ENCODE measurements around the gene TNNT2. TPM values are rescaled to one million over a fixed set of nuclear protein-coding genes. Genes with fewer than 3 reads are reported as not detected.

TNNT2 gene
- total RNA-seq, 1 donor from 2014 or later: 6.1 TPM

- Histone ChIP-seq H3K27ac (ENCODE audit: low read depth, low read length) (no peak overlapping the region), H3K9me3 (ENCODE audit: insufficient read depth, low read depth, low read length) (no peaks in the 10 kb centered on the region), H3K36me3 (ENCODE audit: insufficient read depth, low read length) (no peaks in the 10 kb centered on the region), H3K4me2 (ENCODE audit: low read length) (no peak overlapping the region), H3K79me2 (ENCODE audit: insufficient read depth, low read length) (no peaks in the 10 kb centered on the region), H3K4me3 (ENCODE audit: insufficient read depth, low read depth, low read length) (no peak overlapping the region), H2AFZ (ENCODE audit: low read depth, low read length) (no peak overlapping the region), H4K20me1 (ENCODE audit: insufficient read depth, low read length) (no peaks in the 10 kb centered on the region), H3K27me3 (ENCODE audit: insufficient read depth, low read length) (peaks cover 35% of the 10 kb centered on the region), H3K4me1 (ENCODE audit: insufficient read depth, low read length) (no peaks in the 10 kb centered on the region), H3K9ac (ENCODE audit: low read length) (no peak overlapping the region)
- FAIRE-seq: no peak
- H3K4me1 Mint-ChIP-seq (ENCODE audit: low read depth, unreplicated experiment): peaks cover 3% of the 10 kb centered on the region
- H3K36me3 Mint-ChIP-seq (ENCODE audit: low read depth, unreplicated experiment): peaks cover 4% of the 10 kb centered on the region
- no peak overlapping the region for H3K27ac Mint-ChIP-seq (ENCODE audit: unreplicated experiment)
- peaks cover 63% of the 10 kb centered on the region for H3K27me3 Mint-ChIP-seq (ENCODE audit: low read depth, unreplicated experiment)
- DNase-seq (ENCODE audit: low read depth): no peak
- H3K9me3 Mint-ChIP-seq (ENCODE audit: unreplicated experiment): peaks cover 5% of the 10 kb centered on the region
- TF ChIP-seq EZH2 (IDR thresholded peaks at IDR 0.05; ENCODE audit: insufficient read depth, low read length) (no peak), CTCF (IDR thresholded peaks at IDR 0.05; ENCODE audit: insufficient read depth, low read depth, low read length) (no peak)
- H3K4me3 Mint-ChIP-seq (ENCODE audit: unreplicated experiment): no peak overlapping the region
These were observed 10.8 kb downstream of the TNNT2 start for GRCh38 chr1:201366696-201367095.

- H3K4me2 ChIP-seq (ENCODE audit: low read length): no peak overlapping the region
- no peak for DNase-seq (ENCODE audit: low read depth)
- no peak overlapping the region for H3K4me3 ChIP-seq (ENCODE audit: insufficient read depth, low read depth, low read length)
- H3K36me3 ChIP-seq (ENCODE audit: insufficient read depth, low read length): no peaks in the 10 kb centered on the region
- H3K9me3 ChIP-seq (ENCODE audit: insufficient read depth, low read depth, low read length): no peaks in the 10 kb centered on the region
- Mint-ChIP-seq H3K4me1 (ENCODE audit: low read depth, unreplicated experiment) (no peaks in the 10 kb centered on the region), H3K27ac (ENCODE audit: unreplicated experiment) (no peak overlapping the region), H3K36me3 (ENCODE audit: low read depth, unreplicated experiment) (peaks cover 4% of the 10 kb centered on the region), H3K9me3 (ENCODE audit: unreplicated experiment) (peaks cover 2% of the 10 kb centered on the region), H3K4me3 (ENCODE audit: unreplicated experiment) (no peak overlapping the region), H3K27me3 (ENCODE audit: low read depth, unreplicated experiment) (peaks cover 54% of the 10 kb centered on the region)
- FAIRE-seq: no peak
- no peaks in the 10 kb centered on the region for H3K4me1 ChIP-seq (ENCODE audit: insufficient read depth, low read length)
- H3K79me2 ChIP-seq (ENCODE audit: insufficient read depth, low read length): no peaks in the 10 kb centered on the region
- TF ChIP-seq CTCF (IDR thresholded peaks at IDR 0.05; ENCODE audit: insufficient read depth, low read depth, low read length) (no peak), EZH2 (IDR thresholded peaks at IDR 0.05; ENCODE audit: insufficient read depth, low read length) (no peak)
- no peak overlapping the region for H2AFZ ChIP-seq (ENCODE audit: low read depth, low read length)
- H3K9ac ChIP-seq (ENCODE audit: low read length): no peak overlapping the region
- H3K27me3 ChIP-seq (ENCODE audit: insufficient read depth, low read length): peaks cover 22% of the 10 kb centered on the region
- no peak overlapping the region for H3K27ac ChIP-seq (ENCODE audit: low read depth, low read length)
- no peaks in the 10 kb centered on the region for H4K20me1 ChIP-seq (ENCODE audit: insufficient read depth, low read length)
These were observed 12.2 kb downstream of the TNNT2 start for GRCh38 chr1:201365251-201365650.

- H3K9me3 ChIP-seq (ENCODE audit: insufficient read depth, low read depth, low read length): no peaks in the 10 kb centered on the region
- Mint-ChIP-seq H3K4me3 (ENCODE audit: unreplicated experiment) (no peak overlapping the region), H3K27ac (ENCODE audit: unreplicated experiment) (no peak overlapping the region), H3K9me3 (ENCODE audit: unreplicated experiment) (peaks cover 2% of the 10 kb centered on the region), H3K4me1 (ENCODE audit: low read depth, unreplicated experiment) (no peaks in the 10 kb centered on the region), H3K27me3 (ENCODE audit: low read depth, unreplicated experiment) (peaks cover 56% of the 10 kb centered on the region), H3K36me3 (ENCODE audit: low read depth, unreplicated experiment) (peaks cover 4% of the 10 kb centered on the region)
- H3K79me2 ChIP-seq (ENCODE audit: insufficient read depth, low read length): no peaks in the 10 kb centered on the region
- TF ChIP-seq CTCF (IDR thresholded peaks at IDR 0.05; ENCODE audit: insufficient read depth, low read depth, low read length) (no peak), EZH2 (IDR thresholded peaks at IDR 0.05; ENCODE audit: insufficient read depth, low read length) (no peak)
- no peak overlapping the region for H3K27ac ChIP-seq (ENCODE audit: low read depth, low read length)
- no peak overlapping the region for H3K4me3 ChIP-seq (ENCODE audit: insufficient read depth, low read depth, low read length)
- H3K36me3 ChIP-seq (ENCODE audit: insufficient read depth, low read length): no peaks in the 10 kb centered on the region
- H3K9ac ChIP-seq (ENCODE audit: low read length): no peak overlapping the region
- H3K4me1 ChIP-seq (ENCODE audit: insufficient read depth, low read length): no peaks in the 10 kb centered on the region
- DNase-seq (ENCODE audit: low read depth) (no peak), FAIRE-seq (no peak)
- H4K20me1 ChIP-seq (ENCODE audit: insufficient read depth, low read length): no peaks in the 10 kb centered on the region
- no peak overlapping the region for H3K4me2 ChIP-seq (ENCODE audit: low read length)
- H2AFZ ChIP-seq (ENCODE audit: low read depth, low read length): no peak overlapping the region
- H3K27me3 ChIP-seq (ENCODE audit: insufficient read depth, low read length): peaks cover 18% of the 10 kb centered on the region
These were observed 12.7 kb downstream of the TNNT2 start for GRCh38 chr1:201364808-201365105.
